ENCODE results near the gene PLAU. TPM values are rescaled to one million over a fixed set of nuclear protein-coding genes. Genes with fewer than 3 reads are reported as not detected.

Gene PLAU
- total RNA-seq, 4 donors from 2014 or later, result 6.4 to 11.2 (median 9.9) TPM

DNA sequence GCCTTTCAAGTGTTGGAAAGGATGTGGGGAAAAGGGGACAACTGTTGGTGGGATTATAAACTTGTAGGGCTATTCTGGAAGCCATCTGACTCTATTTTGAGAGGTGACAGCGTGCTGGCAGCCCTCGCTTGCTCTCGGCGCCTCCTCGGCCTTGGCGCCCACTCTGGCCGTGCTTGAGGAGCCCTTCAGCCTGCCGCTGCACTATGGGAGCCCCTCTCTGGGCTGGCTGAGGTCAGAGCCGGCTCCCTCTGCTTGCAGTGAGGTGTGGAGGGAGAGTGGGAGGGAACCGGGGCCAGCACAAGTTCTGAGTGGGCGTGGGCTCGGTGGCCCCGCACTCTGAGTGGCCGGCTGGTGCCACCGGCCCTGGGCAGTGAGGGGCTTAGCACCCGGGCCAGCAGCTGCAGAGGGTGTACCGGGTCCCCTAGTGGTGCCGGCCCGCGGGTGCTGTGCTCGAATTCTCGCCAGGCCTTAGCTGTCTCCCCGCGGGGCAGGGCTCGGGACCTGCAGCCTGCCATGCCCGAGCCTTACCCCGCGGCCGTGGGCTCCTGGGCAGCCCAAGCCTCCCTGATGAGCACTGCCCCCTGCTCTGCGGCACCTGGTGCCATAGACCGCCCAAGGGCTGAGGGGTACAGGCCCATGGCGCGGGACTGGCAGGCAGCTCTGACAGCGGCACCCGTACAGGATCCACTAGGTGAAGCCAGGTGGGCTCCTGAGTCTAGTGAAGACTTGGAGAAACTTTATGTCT, 33.6 kb downstream of the PLAU start:
- TF ChIP-seq, protein P1, sequence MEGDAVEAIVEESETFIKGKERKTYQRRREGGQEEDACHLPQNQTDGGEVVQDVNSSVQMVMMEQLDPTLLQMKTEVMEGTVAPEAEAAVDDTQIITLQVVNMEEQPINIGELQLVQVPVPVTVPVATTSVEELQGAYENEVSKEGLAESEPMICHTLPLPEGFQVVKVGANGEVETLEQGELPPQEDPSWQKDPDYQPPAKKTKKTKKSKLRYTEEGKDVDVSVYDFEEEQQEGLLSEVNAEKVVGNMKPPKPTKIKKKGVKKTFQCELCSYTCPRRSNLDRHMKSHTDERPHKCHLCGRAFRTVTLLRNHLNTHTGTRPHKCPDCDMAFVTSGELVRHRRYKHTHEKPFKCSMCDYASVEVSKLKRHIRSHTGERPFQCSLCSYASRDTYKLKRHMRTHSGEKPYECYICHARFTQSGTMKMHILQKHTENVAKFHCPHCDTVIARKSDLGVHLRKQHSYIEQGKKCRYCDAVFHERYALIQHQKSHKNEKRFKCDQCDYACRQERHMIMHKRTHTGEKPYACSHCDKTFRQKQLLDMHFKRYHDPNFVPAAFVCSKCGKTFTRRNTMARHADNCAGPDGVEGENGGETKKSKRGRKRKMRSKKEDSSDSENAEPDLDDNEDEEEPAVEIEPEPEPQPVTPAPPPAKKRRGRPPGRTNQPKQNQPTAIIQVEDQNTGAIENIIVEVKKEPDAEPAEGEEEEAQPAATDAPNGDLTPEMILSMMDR (IDR thresholded peaks at IDR 0.05; ENCODE audit: low read depth), result no peak

DNA sequence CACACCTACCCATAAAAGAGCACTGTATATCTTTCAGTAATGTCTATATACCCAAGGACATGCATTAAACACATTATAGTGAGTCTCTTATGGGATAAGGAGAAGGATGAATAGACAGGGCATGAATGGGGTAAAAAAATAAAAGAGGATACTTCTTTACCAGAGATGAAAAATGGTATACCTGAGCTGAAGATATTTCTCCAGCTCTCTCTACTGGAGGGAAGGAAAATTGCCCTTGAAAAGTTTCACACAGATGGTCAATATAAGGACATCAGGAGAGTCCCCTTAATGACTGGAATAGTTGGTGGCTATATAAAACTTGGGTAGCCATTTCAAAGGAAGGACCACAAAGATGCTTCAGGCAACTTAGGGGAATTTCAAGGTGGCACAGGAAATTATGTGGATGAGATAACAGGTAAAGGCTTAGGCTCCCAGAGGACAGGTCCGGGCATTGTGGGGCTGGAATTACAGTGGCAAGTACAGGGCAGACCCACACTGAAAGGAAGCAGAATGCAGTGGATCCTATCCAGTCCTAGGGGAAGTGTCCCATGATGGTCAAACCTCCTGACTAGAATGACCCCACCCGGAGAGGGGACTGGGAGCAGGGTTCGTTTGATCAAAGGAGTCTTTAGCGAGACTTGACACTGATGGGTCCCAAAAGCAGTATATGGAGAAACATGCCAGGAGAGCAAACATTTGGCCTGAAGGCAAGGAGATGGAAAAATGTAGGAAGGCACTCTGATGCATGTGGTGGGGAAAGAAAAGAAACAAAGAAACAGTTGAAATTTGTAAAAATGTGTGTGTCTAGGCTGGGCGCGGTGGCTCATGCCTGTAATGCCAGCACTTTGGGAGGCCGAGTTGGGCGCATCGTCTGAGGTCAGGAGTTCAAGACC, 35.6 kb downstream of the PLAU start:
- TF ChIP-seq, protein P1 (IDR thresholded peaks at IDR 0.05; ENCODE audit: low read depth), result no peak

DNA sequence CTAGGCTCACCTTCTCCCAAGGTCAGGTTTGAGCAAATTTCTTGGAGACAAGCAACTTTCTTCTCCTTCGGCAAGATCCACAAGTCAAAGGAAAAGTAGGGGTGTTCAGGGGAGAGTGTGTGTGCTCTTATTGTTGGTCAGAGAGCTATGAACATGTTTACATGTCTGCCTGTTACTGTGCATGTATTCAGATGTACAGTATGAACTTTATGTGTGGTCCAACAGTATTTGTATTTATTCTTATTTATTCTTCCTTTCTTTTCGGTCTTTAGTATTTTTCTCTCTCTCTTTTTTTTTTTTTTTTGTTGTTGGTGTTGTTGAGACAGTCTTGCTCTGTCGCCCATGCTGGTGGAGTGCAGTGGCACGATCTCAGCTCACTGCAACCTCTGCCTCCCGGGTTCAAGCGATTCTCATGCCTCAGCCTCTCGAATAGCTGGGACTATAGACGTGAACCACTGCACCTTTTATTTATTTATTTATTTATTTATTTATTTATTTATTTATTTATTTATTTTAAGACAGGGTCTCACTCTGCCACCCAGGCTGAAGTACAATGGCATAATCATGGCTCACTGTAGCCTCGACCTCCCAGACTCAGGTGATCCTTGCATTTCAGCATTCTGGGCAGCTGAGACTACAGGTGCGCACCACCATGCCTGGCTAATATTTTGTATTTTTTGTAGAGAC, 38.2 kb downstream of the PLAU start:
- TF ChIP-seq, protein P1 (IDR thresholded peaks at IDR 0.05; ENCODE audit: low read depth), result no peak

DNA sequence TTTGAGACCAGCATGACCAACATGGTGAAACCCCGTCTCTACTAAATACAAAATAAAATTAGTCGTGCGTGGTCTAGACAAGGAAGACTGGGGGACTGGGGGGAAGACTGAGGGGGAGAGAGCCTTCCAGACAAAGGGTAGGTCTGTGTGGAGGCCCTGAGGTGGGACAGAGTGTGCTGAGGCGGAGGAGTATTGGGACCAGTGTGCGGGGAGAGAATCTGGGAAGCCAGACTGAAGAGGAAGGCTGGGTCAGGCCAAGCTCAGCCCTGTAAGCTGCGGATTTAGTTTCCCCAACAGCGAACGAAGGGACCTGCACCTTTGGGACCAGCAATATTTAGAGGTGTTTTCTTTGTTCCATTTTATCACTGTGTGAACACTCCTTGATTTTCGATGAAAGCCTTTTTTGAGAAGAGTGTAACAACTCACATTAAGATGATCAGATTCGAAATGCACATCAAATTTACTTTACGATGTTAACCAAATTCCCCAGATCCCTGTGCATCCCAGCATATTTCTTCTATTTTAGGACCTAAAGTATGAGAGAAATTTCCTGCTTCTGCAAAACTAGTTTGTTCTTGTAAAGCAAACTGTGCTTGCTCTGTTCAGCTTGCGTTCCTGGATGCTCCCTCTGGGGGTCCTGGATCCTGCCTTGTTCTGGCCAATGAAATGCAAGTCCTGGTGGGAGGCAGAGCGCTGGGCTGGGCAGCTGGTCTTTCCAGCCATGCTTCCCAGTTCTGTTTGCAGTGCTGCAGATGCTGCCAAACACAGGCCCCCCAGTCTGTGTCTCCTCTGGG, 39.4 kb downstream of the PLAU start:
- TF ChIP-seq, protein P1 (IDR thresholded peaks at IDR 0.05; ENCODE audit: low read depth), result no peak

DNA sequence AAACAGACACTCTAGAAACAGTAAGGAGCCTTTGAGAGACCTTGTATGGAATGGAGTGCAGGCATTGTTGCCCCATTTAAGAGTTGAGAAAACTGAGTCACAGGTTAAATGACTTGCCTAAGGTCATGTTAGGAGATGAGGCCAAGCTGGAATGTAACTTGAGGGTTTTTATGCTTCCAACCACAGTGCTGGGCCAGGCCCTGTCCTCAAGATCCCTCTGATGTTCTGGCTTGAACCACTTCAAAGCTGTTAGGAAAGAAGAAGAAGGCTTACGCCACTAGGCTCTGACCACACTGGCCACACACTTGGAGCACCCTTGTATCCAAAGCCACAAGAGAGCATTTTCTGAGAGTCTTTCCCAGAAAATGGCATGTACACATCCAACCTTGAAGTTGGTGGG, 42.7 kb downstream of the PLAU start:
- TF ChIP-seq, protein P1 (IDR thresholded peaks at IDR 0.05; ENCODE audit: low read depth), result no peak

DNA sequence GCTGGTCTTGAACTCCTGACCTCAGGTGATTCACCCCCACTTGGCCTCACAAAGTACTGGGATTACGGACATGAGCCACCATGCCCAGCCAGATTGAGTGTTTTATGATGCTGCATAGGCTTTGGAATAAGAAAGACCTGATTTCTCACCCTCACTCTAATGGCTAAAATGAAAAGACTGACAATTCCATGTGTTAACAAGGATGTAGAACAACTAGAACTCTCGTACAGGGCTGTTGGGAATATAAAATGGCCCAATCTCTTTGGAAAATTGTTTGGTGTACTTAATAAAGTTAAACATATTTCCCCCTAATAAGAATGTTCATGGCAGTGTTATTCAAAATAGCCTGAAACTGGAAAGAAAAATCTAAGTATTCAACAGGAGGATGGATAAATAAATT, 43.8 kb downstream of the PLAU start:
- TF ChIP-seq, protein P1 (IDR thresholded peaks at IDR 0.05; ENCODE audit: low read depth), result no peak

All from subcutaneous adipose tissue (tissue), 4 donors.